Activated B cell treated with CpG ODN at 0.5 μM for 24 hours (primary cell): ENCODE data around the gene PBXIP1. TPM values are rescaled to one million over a fixed set of nuclear protein-coding genes. Genes with fewer than 3 reads are reported as not detected.

Experiments
- ATAC-seq: fragments of 200-7000 bp; cut with Tn5 transposase; one replicate; pipeline ENCODE4 v1.10.0; 2021; ENCODE audit warnings: low read depth, mild to moderate bottlenecking, moderate library complexity
- CTCF ChIA-PET: fragments of 350-600 bp; sonication (Branson Sonifier 250); formaldehyde crosslinking; loops from one replicate; lab custom pipeline; 2021; ENCODE audit warnings: antibody characterized with exemption; lab: Charles Lee
- POLR2A ChIA-PET: fragments of 350-600 bp; sonication (Branson Sonifier 250); formaldehyde crosslinking; loops from one replicate; lab custom pipeline; 2021; ENCODE audit warnings: antibody characterized with exemption; lab: Charles Lee
- DNase-seq: peaks from one replicate; pipeline ENCODE4 v3.0.0; 2022
- H3K27ac Mint-ChIP-seq: one replicate; pipeline ENCODE4 v1.8.0; 2020; ENCODE audit warnings: mixed read lengths
- H3K27me3 Mint-ChIP-seq: one replicate; pipeline ENCODE4 v1.8.0; 2021; ENCODE audit warnings: mixed read lengths
- H3K36me3 Mint-ChIP-seq: one replicate; pipeline ENCODE4 v1.8.0; 2021; ENCODE audit warnings: low read depth, mixed read lengths
- H3K4me1 Mint-ChIP-seq: one replicate; pipeline ENCODE4 v1.8.0; 2021; ENCODE audit warnings: mixed read lengths
- H3K4me3 Mint-ChIP-seq: one replicate; pipeline ENCODE4 v1.8.0; 2020; ENCODE audit warnings: mild to moderate bottlenecking, mixed read lengths
- H3K9me3 Mint-ChIP-seq: one replicate; pipeline ENCODE4 v1.8.0; 2020; ENCODE audit warnings: mixed read lengths
- intact Hi-C: fragments of 100-400 bp; cut with micrococcal nuclease; formaldehyde crosslinking; loops from one replicate; pipeline ENCODE4 v1.15.1; 2024
- total RNA-seq: library from RNA; stranded (reverse); gene quantifications from 2 replicates; pipeline ENCODE4 v1.2.3, GENCODE V29; 2022
- TF ChIP-seq, protein P1 (sequence below): fragments of 200-600 bp; IDR thresholded peaks from one replicate; pipeline ENCODE4 v1.8.0; 2022; ENCODE audit warnings: antibody characterized with exemption, mild to moderate bottlenecking

PBXIP1 gene
- total RNA-seq, 1 donor from 2014 or later = 42.4 TPM

DNA sequence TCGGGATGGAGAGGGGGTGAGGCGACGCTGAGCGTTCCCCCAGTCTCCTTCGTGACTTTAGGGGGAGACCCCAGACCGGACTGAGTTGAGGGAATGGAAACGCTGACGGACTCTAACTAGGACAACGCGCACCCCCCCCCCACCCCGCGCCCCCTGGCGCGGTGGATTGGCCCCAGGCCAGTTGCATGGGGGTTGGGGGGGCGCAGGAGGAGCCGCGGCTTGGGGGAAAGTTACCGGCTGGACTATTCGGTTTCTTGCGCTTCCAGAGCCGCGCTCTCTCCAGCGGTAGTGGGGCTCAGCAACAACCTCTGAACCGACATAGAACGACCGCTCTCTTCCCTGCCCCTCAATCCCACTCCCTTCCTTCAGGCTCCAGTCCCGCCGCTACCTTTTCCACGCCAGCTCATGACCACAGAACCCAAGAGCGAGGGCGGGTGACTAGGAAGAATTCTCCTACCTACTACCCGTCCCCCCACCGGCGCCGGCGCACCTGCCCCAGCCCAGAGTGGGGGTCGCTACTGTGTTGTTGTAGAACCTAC lies 47.4 kb upstream of the PBXIP1 start:
- peaks cover 63% of the 10 kb centered on the region for H3K4me1 Mint-ChIP-seq
- H3K27me3 Mint-ChIP-seq = no peaks in the 10 kb centered on the region
- CTCF ChIA-PET = no interaction called here
- H3K36me3 Mint-ChIP-seq = peaks cover 6% of the 10 kb centered on the region
- H3K27ac Mint-ChIP-seq = peak overlapping the region; percentile 87
- TF ChIP-seq, protein P1, sequence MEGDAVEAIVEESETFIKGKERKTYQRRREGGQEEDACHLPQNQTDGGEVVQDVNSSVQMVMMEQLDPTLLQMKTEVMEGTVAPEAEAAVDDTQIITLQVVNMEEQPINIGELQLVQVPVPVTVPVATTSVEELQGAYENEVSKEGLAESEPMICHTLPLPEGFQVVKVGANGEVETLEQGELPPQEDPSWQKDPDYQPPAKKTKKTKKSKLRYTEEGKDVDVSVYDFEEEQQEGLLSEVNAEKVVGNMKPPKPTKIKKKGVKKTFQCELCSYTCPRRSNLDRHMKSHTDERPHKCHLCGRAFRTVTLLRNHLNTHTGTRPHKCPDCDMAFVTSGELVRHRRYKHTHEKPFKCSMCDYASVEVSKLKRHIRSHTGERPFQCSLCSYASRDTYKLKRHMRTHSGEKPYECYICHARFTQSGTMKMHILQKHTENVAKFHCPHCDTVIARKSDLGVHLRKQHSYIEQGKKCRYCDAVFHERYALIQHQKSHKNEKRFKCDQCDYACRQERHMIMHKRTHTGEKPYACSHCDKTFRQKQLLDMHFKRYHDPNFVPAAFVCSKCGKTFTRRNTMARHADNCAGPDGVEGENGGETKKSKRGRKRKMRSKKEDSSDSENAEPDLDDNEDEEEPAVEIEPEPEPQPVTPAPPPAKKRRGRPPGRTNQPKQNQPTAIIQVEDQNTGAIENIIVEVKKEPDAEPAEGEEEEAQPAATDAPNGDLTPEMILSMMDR = no peak
- peak overlapping the region; percentile 90 for H3K4me3 Mint-ChIP-seq
- H3K9me3 Mint-ChIP-seq = no peaks in the 10 kb centered on the region
- ATAC-seq = no peak
- DNase-seq = no peak
- intact Hi-C loops = loop anchor here (2.0 kb wide), 1 partner anchor 60 kb away; the partner anchor contains the start of gene EFNA4
- POLR2A ChIA-PET = interaction anchor here (1.1 to 7.2 kb wide), 4 partner anchors 12 to 81 kb away, joined by 9 to 85 read pairs (median 42); partner anchors contain the start of genes CKS1B and PMVK

DNA sequence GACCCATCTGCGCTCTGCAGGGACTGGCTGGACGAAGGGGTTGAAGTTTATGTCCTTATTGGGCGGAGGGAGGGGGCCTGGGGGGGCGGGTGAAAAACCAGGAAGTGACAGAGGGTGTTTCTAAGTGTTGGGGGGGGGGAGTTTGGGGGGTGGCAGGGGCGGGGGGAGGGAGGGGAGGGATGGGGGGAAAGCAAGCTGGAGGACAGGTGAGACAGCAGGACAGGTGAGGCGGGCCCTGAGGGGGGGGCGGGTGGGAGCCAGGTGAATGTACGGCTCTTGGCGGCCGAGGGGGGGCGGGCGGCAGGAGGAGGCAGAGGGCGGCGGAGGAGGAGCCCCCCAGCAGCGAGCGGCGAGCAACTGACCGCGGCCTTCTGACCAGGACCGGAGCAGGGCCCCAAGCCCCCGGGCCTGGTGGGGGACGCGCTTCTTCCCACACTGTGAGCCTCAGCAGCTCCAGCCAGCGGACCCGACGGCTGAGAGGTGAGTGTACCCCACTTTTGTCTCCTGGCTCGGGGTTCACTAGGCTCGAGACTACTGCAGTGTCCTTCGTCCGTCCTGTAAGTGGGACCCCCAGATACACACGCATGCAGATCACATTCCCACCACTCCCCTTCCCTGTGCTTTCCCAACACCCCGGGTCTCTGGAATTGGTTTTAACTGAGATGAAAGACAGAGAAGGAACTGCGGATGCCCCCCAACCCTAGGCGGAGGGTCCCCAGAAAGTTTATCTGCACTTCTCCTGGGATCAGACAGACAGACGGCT lies 46.7 kb upstream of the PBXIP1 start, which contains the start of gene ZBTB7B:
TSS of gene ZBTB7B (plus strand) at position 339 of the 763 bp plus-strand sequence. CDS start 11,859 bp downstream, outside the sequence.
- peak within 1 kb of the TSS; percentile 94 for H3K4me3 Mint-ChIP-seq
- peak within 1 kb of the TSS; percentile 95 for H3K27ac Mint-ChIP-seq
- ChIA-PET POLR2A (interaction anchor here (0.7 to 7.2 kb wide), 6 partner anchors 13 to 133 kb away, joined by 3 to 85 read pairs (median 13); partner anchors contain the start of genes CKS1B, FLAD1, PMVK and SLC50A1), CTCF (interaction anchor here (1.8 kb wide), 1 partner anchor 14 kb away, joined by 13 read pairs; no protein-coding TSS in a partner anchor)
- H3K4me1 Mint-ChIP-seq = peaks cover 58% of the 10 kb centered on the region
- intact Hi-C loops = loop anchor here (1.0 to 2.0 kb wide), 6 partner anchors 19 to 444 kb away; partner anchors contain the start of genes ADAM15, CKS1B, EFNA4 and FLAD1
- DNase-seq (no peak), ATAC-seq (peak; percentile 6)
- no peaks in the 10 kb centered on the region for H3K9me3 Mint-ChIP-seq
- TF ChIP-seq, protein P1 = no peak
- peaks cover 6% of the 10 kb centered on the region for H3K36me3 Mint-ChIP-seq
- H3K27me3 Mint-ChIP-seq = no peaks in the 10 kb centered on the region

DNA sequence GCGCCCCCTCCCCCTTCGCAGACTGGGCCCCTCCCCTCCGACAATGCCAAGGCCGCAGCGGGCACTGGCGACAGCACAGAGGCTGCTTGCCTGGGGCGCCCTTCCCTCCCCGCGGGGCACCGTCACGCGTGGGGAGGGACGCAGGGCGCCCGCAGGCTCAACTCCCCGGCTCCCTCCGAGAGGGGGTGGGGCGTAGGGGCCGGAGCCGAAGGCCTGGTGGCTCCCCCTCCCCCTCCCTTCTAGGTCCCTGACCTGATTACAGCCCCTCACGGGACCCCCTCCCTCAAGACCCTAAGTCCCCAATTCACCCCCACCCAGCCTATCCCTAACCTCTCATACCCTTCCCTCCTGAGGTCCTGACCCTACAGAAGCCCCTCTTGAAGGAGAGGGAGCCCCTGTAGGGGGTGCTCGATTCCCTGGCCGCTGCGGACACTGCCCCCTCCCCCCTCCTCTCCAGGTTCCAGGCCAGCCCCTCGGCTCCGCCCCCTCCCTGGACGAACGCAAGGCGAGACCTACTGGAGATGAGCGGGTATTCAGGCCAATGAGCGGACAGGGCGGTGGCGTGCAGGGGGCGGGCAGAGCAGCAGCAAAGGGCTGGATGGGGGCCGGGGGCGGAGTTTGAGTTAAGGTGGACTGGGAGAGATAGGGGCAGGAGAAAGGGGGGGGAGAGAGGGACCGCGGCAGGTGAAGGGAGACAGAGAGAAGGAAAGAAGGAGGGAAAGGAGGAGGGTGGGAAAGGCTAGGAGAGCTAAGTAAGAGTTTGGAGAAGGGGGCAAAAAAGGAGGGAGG lies 46.0 kb upstream of the PBXIP1 start:
- ATAC-seq (peak; percentile 81), DNase-seq (peak; percentile 94)
- POLR2A ChIA-PET = interaction anchor here (0.7 to 7.2 kb wide), 7 partner anchors 9 to 134 kb away, joined by 3 to 85 read pairs (median 7); partner anchors contain the start of genes CKS1B, FLAD1, PMVK and SLC50A1
- Mint-ChIP-seq H3K4me1 (peaks cover 51% of the 10 kb centered on the region), H3K27ac (peak overlapping the region; percentile 95), H3K36me3 (peaks cover 6% of the 10 kb centered on the region), H3K9me3 (no peaks in the 10 kb centered on the region), H3K4me3 (peak overlapping the region; percentile 94), H3K27me3 (no peaks in the 10 kb centered on the region)
- TF ChIP-seq, protein P1 = no peak
- intact Hi-C loops = loop anchor here (1.0 to 2.0 kb wide), 7 partner anchors 15 to 444 kb away; partner anchors contain the start of genes ADAM15, CKS1B, EFNA4 and FLAD1
- CTCF ChIA-PET = interaction anchor here (1.8 to 3.2 kb wide), 2 partner anchors 15 to 26 kb away, joined by 13 to 14 read pairs; partner anchors contain the start of gene CKS1B

DNA sequence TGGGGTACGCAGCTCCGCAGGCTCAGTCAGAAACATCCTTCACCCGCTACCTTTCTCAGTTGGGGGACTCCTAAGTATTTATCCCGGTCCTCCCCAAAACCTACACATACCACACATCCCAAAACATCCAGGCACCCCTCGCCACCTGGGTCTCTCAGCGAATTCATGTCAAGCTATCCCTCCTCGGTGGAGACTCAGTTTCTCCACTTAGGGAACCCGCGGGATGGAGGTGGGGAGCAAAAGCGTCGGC lies 45.5 kb upstream of the PBXIP1 start:
- no peaks in the 10 kb centered on the region for H3K9me3 Mint-ChIP-seq
- DNase-seq = no peak
- intact Hi-C loops = loop anchor here (1.0 kb wide), 1 partner anchor 16 kb away; no protein-coding TSS in a partner anchor

More for the DNA sequence above, 45.5 kb upstream of the PBXIP1 start:
- TF ChIP-seq, protein P1 = no peak
- peak overlapping the region; percentile 94 for H3K4me3 Mint-ChIP-seq
- H3K4me1 Mint-ChIP-seq = peaks cover 45% of the 10 kb centered on the region
- ChIA-PET POLR2A (interaction anchor here (0.7 to 7.2 kb wide), 7 partner anchors 9 to 65 kb away, joined by 3 to 85 read pairs (median 7); partner anchors contain the start of genes CKS1B, FLAD1 and PMVK), CTCF (interaction anchor here (1.6 to 3.2 kb wide), 3 partner anchors 16 to 26 kb away, joined by 3 to 14 read pairs (median 13); partner anchors contain the start of gene CKS1B)
- H3K27me3 Mint-ChIP-seq = no peaks in the 10 kb centered on the region
- H3K27ac Mint-ChIP-seq = peak overlapping the region; percentile 95
- ATAC-seq = no peak
- H3K36me3 Mint-ChIP-seq = peaks cover 6% of the 10 kb centered on the region
